Spleen (tissue), 11 donors: ENCODE results near the gene EPB41L4B. TPM values are rescaled to one million over a fixed set of nuclear protein-coding genes. Genes with fewer than 3 reads are reported as not detected.

Source experiments
- DNase-seq: peaks from one replicate; pipeline ENCODE4 v3.0.0-alpha.2; 2020
- H3K27ac ChIP-seq, 8 donors: fragments of 200-600 bp; sonication (generic) in 7 of 8; 1 replicate in 4 of 8; 2 replicates in 4 of 8; pipeline versions ENCODE4 v1.5.0 to v1.8.0; 2016 to 2021; ENCODE audit warnings: inconsistent platforms in 4 of 8, mild to moderate bottlenecking in 4 of 8, moderate library complexity in 1 of 8
- H3K27me3 ChIP-seq, 7 donors: fragments of 200-600 bp; sonication (generic) in 6 of 7; replicated peaks in 1 of 7; 1 replicate in 4 of 7; 2 replicates in 3 of 7; pipeline versions ENCODE4 v1.5.0 to v1.8.0; 2016 to 2021; ENCODE audit warnings: inconsistent platforms in 3 of 7, mild to moderate bottlenecking in 1 of 7
- H3K36me3 ChIP-seq, 6 donors: fragments of 200-600 bp; sonication (generic) in 5 of 6; 1 replicate in 4 of 6; 2 replicates in 2 of 6; pipeline versions ENCODE4 v1.5.0 to v1.8.0; 2016 to 2021; ENCODE audit warnings: inconsistent platforms in 2 of 6
- H3K4me1 ChIP-seq, 6 donors: fragments of 200-600 bp; sonication (generic) in 5 of 6; 1 replicate in 3 of 6; 2 replicates in 3 of 6; pipeline versions ENCODE4 v1.5.0 to v1.8.0; 2016 to 2021; ENCODE audit warnings: inconsistent platforms in 3 of 6
- H3K4me3 ChIP-seq, 8 donors: fragments of 200-600 bp; sonication (generic) in 7 of 8; 1 replicate in 4 of 8; 2 replicates in 4 of 8; pipeline versions ENCODE4 v1.5.0 to v1.8.0; 2016 to 2021; ENCODE audit warnings: inconsistent platforms in 4 of 8, mild to moderate bottlenecking in 4 of 8, moderate library complexity in 2 of 8
- H3K9me3 ChIP-seq, 8 donors: fragments of 200-600 bp; sonication (generic) in 7 of 8; 1 replicate in 4 of 8; 2 replicates in 4 of 8; pipeline versions ENCODE4 v1.5.0 to v1.8.0; 2016 to 2021; ENCODE audit warnings: inconsistent platforms in 4 of 8
- POLR2A ChIP-seq, 3 donors: fragments of 450-650 bp; IDR thresholded peaks; one replicate each; pipeline ENCODE4 v1.5.1; 2017; ENCODE audit warnings: antibody characterized with exemption in 3 of 3, mild to moderate bottlenecking in 1 of 3
- POLR2AphosphoS5 ChIP-seq, 3 donors: sonication (generic); formaldehyde crosslinking; IDR thresholded peaks; one replicate each; pipeline ENCODE4 v1.5.1; 2017; ENCODE audit warnings: antibody characterized with exemption in 3 of 3
- WGBS, 5 donors: extraction: QIAGEN DNeasy Blood & Tissue Kit in 3 of 5; methylation state at CpG; one replicate each; pipeline versions ENCODE4 v1.1.5 to v1.1.7; 2013 to 2018; 5-methylcytosine and 5-hydroxymethylcytosine counted together
- intact Hi-C: fragments of 100-400 bp; cut with DNase I; formaldehyde crosslinking; loops from one replicate; pipeline ENCODE4 v1.15.0; 2023; ENCODE audit warnings: low total_unique reads
- polyA plus RNA-seq, 3 donors: library from polyadenylated mRNA; stranded (reverse); fragments of 200-250 nt; gene quantifications; one replicate each; pipeline ENCODE4 v1.2.1, GENCODE V29; 2013
- total RNA-seq, 7 donors: library from RNA; depleted of rRNA in 3 of 7; stranded (reverse); fragments of >200 nt in 3 of 7; fragmentation: NEBNext Ultra II Directional in 4 of 7; extraction: Animal tissue kit (Norgen Biotek cat#: 25700) in 4 of 7; gene quantifications; one replicate each; pipeline versions ENCODE4 v1.1.0 to v1.2.1, GENCODE V29; 2016 to 2021
- TF ChIP-seq, protein P1 (sequence below), 11 experiments: fragments of 200-600 bp in 7 of 11; fragments of 450-650 bp in 4 of 11; sonication (generic) in 4 of 11; IDR thresholded peaks in 8 of 11; conservative IDR thresholded peaks in 3 of 11; 1 replicate in 7 of 11; 2 replicates in 4 of 11; pipeline versions ENCODE4 v1.4.0 to v1.8.0; 2016 to 2021; ENCODE audit warnings: antibody characterized with exemption in 11 of 11, inconsistent platforms in 4 of 11, mild to moderate bottlenecking in 1 of 11
- donor health status: healthy with polysubstance abuse.
- donor health status: DM: no; HTN: no; CAD: no; lungs with moderate emphysema.
- donor health status: DM: no; HTN: no; CAD: no.
- donor health status: Bipolar disorder and iron deficiency.
- donor health status: healthy.
- donor health status: DM: no; HTN: no; CAD: no.
- donor health status: DM: yes; HTN: yes; CAD: no.

Gene EPB41L4B
- total and polyA plus RNA-seq, 10 donors = 0.02 to 0.43 (median 0.18) TPM; not detected in 3

DNA sequence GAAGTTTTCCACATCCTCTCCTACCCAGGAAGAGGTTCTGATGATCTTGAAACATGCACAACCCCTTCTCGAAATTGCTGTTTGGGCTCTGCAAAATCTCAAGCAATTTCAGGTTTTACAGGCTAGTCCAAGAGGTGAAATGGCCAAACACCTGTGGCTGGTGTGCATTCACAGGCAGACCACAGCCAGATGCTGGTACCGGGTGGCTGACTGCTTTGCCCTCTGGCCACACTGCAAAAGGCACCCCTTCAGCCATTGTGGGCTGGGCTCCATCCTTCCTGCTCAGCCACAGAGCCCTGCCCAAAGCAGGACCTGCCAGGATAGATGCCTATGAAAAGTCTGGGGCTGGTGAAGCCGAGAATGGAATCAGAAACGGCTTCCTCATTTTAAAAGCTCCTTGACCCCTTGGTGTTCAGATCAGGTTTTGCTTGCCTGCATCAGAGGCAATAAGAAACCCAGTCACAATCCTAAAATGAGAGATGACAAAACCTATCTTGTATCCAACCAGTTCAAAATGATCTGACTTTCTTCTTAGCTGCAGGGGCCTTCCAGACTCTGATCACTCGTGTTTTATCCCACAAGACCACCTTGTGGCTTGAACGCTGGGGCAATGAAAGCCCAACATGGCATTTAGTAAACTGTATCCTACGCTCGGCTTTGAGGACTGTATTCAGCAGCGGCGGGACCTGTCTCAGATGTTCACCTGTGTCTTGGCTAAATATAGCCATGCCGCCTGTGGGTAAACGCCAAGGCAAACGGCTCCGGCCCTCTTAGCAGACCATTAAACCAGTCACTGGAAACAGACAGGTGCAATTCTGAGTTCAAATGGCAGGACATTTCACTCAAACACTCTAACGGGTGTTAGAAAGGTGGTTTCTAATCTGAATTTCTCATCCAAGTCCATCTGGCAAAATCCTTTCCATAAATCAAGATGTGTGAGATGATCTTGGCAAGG is 49.6 kb downstream of the EPB41L4B start:
- Histone ChIP-seq H3K27ac (no peak overlapping the region), H3K27me3 (peaks cover 0 to 15% (median 0%) of the 10 kb centered on the region in 7 donors), H3K4me1 (no peaks in the 10 kb centered on the region), H3K4me3 (no peak overlapping the region), H3K36me3 (no peaks in the 10 kb centered on the region), H3K9me3 (peaks cover 0 to 8% (median 0%) of the 10 kb centered on the region in 8 donors)
- 79 to 88% (median 84%) methylated on average over 15 of the region's 15 CpGs for WGBS, 5 donors
- no peak for TF ChIP-seq POLR2AphosphoS5 (IDR thresholded peaks at IDR 0.05)
- intact Hi-C loops = no loop called here
- DNase-seq = no peak

DNA sequence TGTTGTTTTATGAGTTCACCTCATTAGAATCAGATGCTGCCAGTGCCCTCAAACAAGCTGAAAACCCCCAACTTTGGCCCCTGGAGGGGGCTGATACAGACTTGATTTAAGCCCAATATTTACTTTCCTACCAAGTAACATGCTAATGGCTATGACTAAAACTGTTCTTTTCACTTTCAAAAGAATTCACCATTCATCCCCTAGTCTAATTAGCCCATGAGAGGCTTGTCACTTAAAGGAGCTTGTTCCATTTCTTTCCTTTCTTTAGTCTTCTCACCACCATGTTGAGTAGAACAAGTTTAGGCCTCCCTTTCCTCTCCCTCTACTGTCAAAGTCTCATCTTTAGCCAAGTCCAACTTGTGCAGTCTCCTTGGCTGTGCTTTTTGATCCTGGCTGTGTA is 50.4 kb downstream of the EPB41L4B start:
- DNase-seq = no peak
- no peak overlapping the region for H3K4me3 ChIP-seq
- no peak overlapping the region for H3K27ac ChIP-seq
- H3K27me3 ChIP-seq = peaks cover 0 to 14% (median 0%) of the 10 kb centered on the region in 7 donors
- peaks cover 0 to 8% (median 0%) of the 10 kb centered on the region in 8 donors for H3K9me3 ChIP-seq
- intact Hi-C loops = no loop called here
- H3K4me1 ChIP-seq = no peaks in the 10 kb centered on the region
- no peak for TF ChIP-seq POLR2AphosphoS5 (IDR thresholded peaks at IDR 0.05)
- no peak for TF ChIP-seq POLR2A (IDR thresholded peaks at IDR 0.05)
- TF ChIP-seq, protein P1, sequence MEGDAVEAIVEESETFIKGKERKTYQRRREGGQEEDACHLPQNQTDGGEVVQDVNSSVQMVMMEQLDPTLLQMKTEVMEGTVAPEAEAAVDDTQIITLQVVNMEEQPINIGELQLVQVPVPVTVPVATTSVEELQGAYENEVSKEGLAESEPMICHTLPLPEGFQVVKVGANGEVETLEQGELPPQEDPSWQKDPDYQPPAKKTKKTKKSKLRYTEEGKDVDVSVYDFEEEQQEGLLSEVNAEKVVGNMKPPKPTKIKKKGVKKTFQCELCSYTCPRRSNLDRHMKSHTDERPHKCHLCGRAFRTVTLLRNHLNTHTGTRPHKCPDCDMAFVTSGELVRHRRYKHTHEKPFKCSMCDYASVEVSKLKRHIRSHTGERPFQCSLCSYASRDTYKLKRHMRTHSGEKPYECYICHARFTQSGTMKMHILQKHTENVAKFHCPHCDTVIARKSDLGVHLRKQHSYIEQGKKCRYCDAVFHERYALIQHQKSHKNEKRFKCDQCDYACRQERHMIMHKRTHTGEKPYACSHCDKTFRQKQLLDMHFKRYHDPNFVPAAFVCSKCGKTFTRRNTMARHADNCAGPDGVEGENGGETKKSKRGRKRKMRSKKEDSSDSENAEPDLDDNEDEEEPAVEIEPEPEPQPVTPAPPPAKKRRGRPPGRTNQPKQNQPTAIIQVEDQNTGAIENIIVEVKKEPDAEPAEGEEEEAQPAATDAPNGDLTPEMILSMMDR (IDR thresholded peaks at IDR 0.05 in 8 of 11, conservative IDR thresholded peaks at IDR 0.05 in 3 of 11) = no peak
- H3K36me3 ChIP-seq = no peaks in the 10 kb centered on the region

DNA sequence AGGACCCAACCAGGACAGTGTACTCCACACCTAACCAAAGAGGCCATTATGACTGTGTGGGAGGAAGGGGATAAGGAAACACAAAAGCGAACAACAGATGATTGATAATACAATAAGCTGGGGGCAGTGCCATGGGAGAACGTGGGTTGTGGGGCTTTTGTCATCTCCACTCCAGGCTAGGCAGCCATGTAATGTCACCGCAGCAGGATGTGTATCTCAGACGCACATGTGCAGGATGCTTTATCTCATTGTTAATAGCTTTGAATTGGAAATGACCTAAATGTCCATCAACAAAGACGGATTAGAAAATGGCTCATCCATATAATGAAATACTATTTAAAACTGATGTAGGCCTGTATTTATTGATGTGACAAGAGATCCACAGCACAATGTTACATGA is 51.0 kb downstream of the EPB41L4B start:
- Histone ChIP-seq H3K4me3 (no peak overlapping the region), H3K9me3 (peaks cover 0 to 8% (median 0%) of the 10 kb centered on the region in 8 donors), H3K4me1 (no peaks in the 10 kb centered on the region), H3K36me3 (no peaks in the 10 kb centered on the region), H3K27ac (no peak overlapping the region), H3K27me3 (peaks cover 0 to 10% (median 0%) of the 10 kb centered on the region in 7 donors)
- TF ChIP-seq POLR2AphosphoS5 (IDR thresholded peaks at IDR 0.05) = no peak
- TF ChIP-seq, protein P1 (IDR thresholded peaks at IDR 0.05 in 8 of 11, conservative IDR thresholded peaks at IDR 0.05 in 3 of 11) = no peak
- no peak for TF ChIP-seq POLR2A (IDR thresholded peaks at IDR 0.05)
- WGBS, 5 donors = 70 to 86% (median 74%) methylated on average over 5 of the region's 5 CpGs
- no peak for DNase-seq
- intact Hi-C loops = no loop called here

DNA sequence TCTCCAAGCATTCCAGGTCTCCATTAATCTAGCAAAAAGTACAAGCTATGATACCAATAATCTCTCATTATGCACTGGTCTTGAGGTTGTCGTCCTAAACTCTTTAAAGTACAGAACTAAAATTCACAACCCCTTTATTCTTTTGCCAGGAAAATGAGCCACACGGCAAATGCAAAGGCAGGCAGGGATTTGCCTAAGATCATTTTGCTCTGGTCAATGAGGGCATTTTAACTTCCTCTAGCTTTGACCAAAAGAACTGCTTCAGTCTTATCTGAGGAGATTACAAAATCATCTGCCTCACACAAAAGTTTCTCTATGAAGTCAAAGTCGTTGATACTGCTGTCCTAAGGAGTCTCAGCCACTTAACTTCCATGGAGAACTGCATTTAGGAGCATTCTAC is 51.8 kb downstream of the EPB41L4B start:
- intact Hi-C loops = no loop called here
- DNase-seq = no peak
- H3K36me3 ChIP-seq = no peaks in the 10 kb centered on the region
- 70 to 75% (median 71%) methylated on average over 3 of the region's 3 CpGs for WGBS, 5 donors
- no peaks in the 10 kb centered on the region for H3K4me1 ChIP-seq
- H3K27me3 ChIP-seq = peaks cover 0 to 10% (median 0%) of the 10 kb centered on the region in 7 donors
- TF ChIP-seq POLR2A (IDR thresholded peaks at IDR 0.05) (no peak), POLR2AphosphoS5 (IDR thresholded peaks at IDR 0.05) (no peak)
- TF ChIP-seq, protein P1 (IDR thresholded peaks at IDR 0.05 in 8 of 11, conservative IDR thresholded peaks at IDR 0.05 in 3 of 11) = no peak
- peaks cover 0 to 8% (median 0%) of the 10 kb centered on the region in 8 donors for H3K9me3 ChIP-seq
- no peak overlapping the region for H3K27ac ChIP-seq
- no peak overlapping the region for H3K4me3 ChIP-seq
